Astrocyte (in vitro differentiated cells and primary cell): ENCODE results near the gene AGBL4. TPM values are rescaled to one million over a fixed set of nuclear protein-coding genes. Genes with fewer than 3 reads are reported as not detected.

ENCODE experiments used
- DNase-seq: peaks from one replicate; pipeline ENCODE4 v3.0.0-alpha.2; 2010; ENCODE audit warnings: low read depth
- FAIRE-seq: peaks from 2 replicates; lab custom pipeline; 2011; peaks lifted over from hg19 to GRCh38; lab: Jason Lieb, UNC
- H2AFZ ChIP-seq: 2 replicates; pipeline ENCODE4 v1.6.0; 2012; ENCODE audit warnings: low read depth, low read length, inconsistent platforms
- H3K27ac ChIP-seq: 2 replicates; pipeline ENCODE4 v1.5.1; 2011; ENCODE audit warnings: low read depth, low read length, inconsistent platforms
- H3K27me3 ChIP-seq: 2 replicates; pipeline ENCODE4 v1.6.0; 2011; ENCODE audit warnings: low read length, inconsistent platforms; ENCODE audit not compliant: insufficient read depth
- H3K36me3 ChIP-seq: 2 replicates; pipeline ENCODE4 v1.5.1; 2011; ENCODE audit warnings: low read length, inconsistent platforms; ENCODE audit not compliant: insufficient read depth
- H3K4me1 ChIP-seq: 2 replicates; pipeline ENCODE4 v1.5.1; 2011; ENCODE audit warnings: low read length, inconsistent platforms; ENCODE audit not compliant: insufficient read depth
- H3K4me2 ChIP-seq: 2 replicates; pipeline ENCODE4 v1.6.0; 2012; ENCODE audit warnings: low read length, inconsistent platforms
- H3K4me3 ChIP-seq: 2 replicates; pipeline ENCODE4 v1.5.1; 2011; ENCODE audit warnings: low read depth, mild to moderate bottlenecking, low read length, inconsistent platforms; ENCODE audit not compliant: insufficient read depth
- H3K79me2 ChIP-seq: 2 replicates; pipeline ENCODE4 v1.6.0; 2012; ENCODE audit warnings: mild to moderate bottlenecking, low read length, inconsistent platforms; ENCODE audit not compliant: insufficient read depth
- H3K9ac ChIP-seq: 2 replicates; pipeline ENCODE4 v1.6.0; 2012; ENCODE audit warnings: mild to moderate bottlenecking, low read length, inconsistent platforms
- H3K9me3 ChIP-seq: 2 replicates; pipeline ENCODE4 v1.5.1; 2012; ENCODE audit warnings: low read depth, mild to moderate bottlenecking, low read length, inconsistent platforms; ENCODE audit not compliant: insufficient read depth
- H4K20me1 ChIP-seq: 2 replicates; pipeline ENCODE4 v1.6.0; 2012; ENCODE audit warnings: low read length, inconsistent platforms; ENCODE audit not compliant: insufficient read depth
- H3K27ac Mint-ChIP-seq: one replicate; pipeline ENCODE4 v1.8.0; 2021; ENCODE audit warnings: mild to moderate bottlenecking, mixed read lengths; ENCODE audit not compliant: unreplicated experiment
- H3K27me3 Mint-ChIP-seq: one replicate; pipeline ENCODE4 v1.8.0; 2021; ENCODE audit warnings: low read depth, mixed read lengths; ENCODE audit not compliant: unreplicated experiment
- H3K36me3 Mint-ChIP-seq: one replicate; pipeline ENCODE4 v1.8.0; 2021; ENCODE audit warnings: low read depth, mixed read lengths; ENCODE audit not compliant: unreplicated experiment
- H3K4me1 Mint-ChIP-seq: one replicate; pipeline ENCODE4 v1.8.0; 2021; ENCODE audit warnings: low read depth, mixed read lengths; ENCODE audit not compliant: unreplicated experiment
- H3K4me3 Mint-ChIP-seq: one replicate; pipeline ENCODE4 v1.8.0; 2021; ENCODE audit warnings: mild to moderate bottlenecking, moderate library complexity, mixed read lengths; ENCODE audit not compliant: unreplicated experiment
- H3K9me3 Mint-ChIP-seq: one replicate; pipeline ENCODE4 v1.8.0; 2021; ENCODE audit warnings: mild to moderate bottlenecking, mixed read lengths; ENCODE audit not compliant: unreplicated experiment
- CTCF ChIP-seq: IDR thresholded peaks from 2 replicates; pipeline ENCODE4 v1.5.1; 2011; ENCODE audit warnings: low read depth, mild to moderate bottlenecking, inconsistent platforms, low read length, moderate library complexity; ENCODE audit not compliant: insufficient read depth
- EZH2 ChIP-seq: IDR thresholded peaks from 2 replicates; pipeline ENCODE4 v1.6.1; 2012; ENCODE audit warnings: mild to moderate bottlenecking, low read length, inconsistent platforms; ENCODE audit not compliant: insufficient read depth
- total RNA-seq: library from RNA; stranded (reverse); gene quantifications from 2 replicates; pipeline ENCODE4 v1.2.1, GENCODE V29; 2021

AGBL4 gene
- total RNA-seq, 1 donor from 2014 or later, result not detected

GRCh38 chr1:48693180-48693579, 1330.6 kb downstream of the AGBL4 start:
- no peak overlapping the region for H3K27ac Mint-ChIP-seq
- no peaks in the 10 kb centered on the region for H3K36me3 Mint-ChIP-seq
- no peaks in the 10 kb centered on the region for H3K9me3 ChIP-seq
- H2AFZ ChIP-seq, result no peak overlapping the region
- peaks cover 2% of the 10 kb centered on the region for H3K4me1 ChIP-seq
- DNase-seq, result no peak
- no peak overlapping the region for H3K4me3 ChIP-seq
- H3K27me3 Mint-ChIP-seq, result peaks cover 21% of the 10 kb centered on the region
- H3K4me1 Mint-ChIP-seq, result peaks cover 15% of the 10 kb centered on the region
- H3K27me3 ChIP-seq, result peaks cover 4% of the 10 kb centered on the region
- no peak overlapping the region for H3K4me2 ChIP-seq
- no peak overlapping the region for H3K4me3 Mint-ChIP-seq
- H3K36me3 ChIP-seq, result no peaks in the 10 kb centered on the region
- no peak overlapping the region for H3K9ac ChIP-seq
- no peak for FAIRE-seq
- H3K79me2 ChIP-seq, result no peaks in the 10 kb centered on the region
- no peak overlapping the region for H3K27ac ChIP-seq
- no peaks in the 10 kb centered on the region for H4K20me1 ChIP-seq
- peaks cover 2% of the 10 kb centered on the region for H3K9me3 Mint-ChIP-seq
- TF ChIP-seq CTCF, result no peak
- TF ChIP-seq EZH2, result no peak

- FAIRE-seq, result no peak
Observed at GRCh38 chr1:48692235-48692634, 1331.5 kb downstream of the AGBL4 start.

More at GRCh38 chr1:48692235-48692634, 1331.5 kb downstream of the AGBL4 start:
- peaks cover 2% of the 10 kb centered on the region for H3K9me3 Mint-ChIP-seq
- H3K27me3 ChIP-seq, result peaks cover 4% of the 10 kb centered on the region
- H3K79me2 ChIP-seq, result no peaks in the 10 kb centered on the region
- TF ChIP-seq EZH2, result no peak
- TF ChIP-seq CTCF, result no peak
- H3K4me2 ChIP-seq, result no peak overlapping the region
- H3K4me3 Mint-ChIP-seq, result no peak overlapping the region
- H3K27me3 Mint-ChIP-seq, result peaks cover 21% of the 10 kb centered on the region
- no peaks in the 10 kb centered on the region for H3K9me3 ChIP-seq
- H3K36me3 ChIP-seq, result no peaks in the 10 kb centered on the region
- H3K4me1 Mint-ChIP-seq, result peaks cover 15% of the 10 kb centered on the region
- H4K20me1 ChIP-seq, result no peaks in the 10 kb centered on the region
- H2AFZ ChIP-seq, result no peak overlapping the region
- no peak overlapping the region for H3K4me3 ChIP-seq
- no peak overlapping the region for H3K27ac ChIP-seq
- no peak overlapping the region for H3K9ac ChIP-seq
- no peak for DNase-seq
- H3K27ac Mint-ChIP-seq, result no peak overlapping the region
- no peaks in the 10 kb centered on the region for H3K36me3 Mint-ChIP-seq
- H3K4me1 ChIP-seq, result peaks cover 4% of the 10 kb centered on the region
